Measurements from ENCODE around the gene SLC25A23.
A peak's percentile ranks its signal among the peaks of the same experiment; 100 is the strongest.

SLC25A23 gene

GRCh38 chr19:6425732-6426620, 33.6 kb downstream of the SLC25A23 start:
- H3K27ac ChIP-seq (ENCODE audit: low read length) = peak overlapping the region; percentile 82
- DNase-seq (peak; percentile 47), ATAC-seq (ENCODE audit: insufficient read depth, low read depth) (no peak)
- peak overlapping the region; percentile 51 for H3K9ac ChIP-seq (ENCODE audit: low read depth, low read length)
- H3K79me2 ChIP-seq (ENCODE audit: insufficient read depth, low read length) = peaks cover 34% of the 10 kb centered on the region
- H2AFZ ChIP-seq (ENCODE audit: low read depth, low read length) = peak overlapping the region; percentile 74
- peaks cover 31% of the 10 kb centered on the region for H4K20me1 ChIP-seq (ENCODE audit: insufficient read depth, low read length)
- no peaks in the 10 kb centered on the region for H3K9me3 ChIP-seq (ENCODE audit: insufficient read depth, low read length, severe bottlenecking)
- no peaks in the 10 kb centered on the region for H3K27me3 ChIP-seq (ENCODE audit: insufficient read depth, low read length, poor library complexity)
- H3K4me3 ChIP-seq (ENCODE audit: low read depth in 1 of 2, low read length in 2 of 2) = peak overlapping the region in 1 of 2 experiments; percentile 45; a peak in 2 of 4 replicates
- peaks cover 39% of the 10 kb centered on the region for H3K4me1 ChIP-seq (ENCODE audit: insufficient read depth, low read length)
- peaks cover 31% of the 10 kb centered on the region for H3K36me3 ChIP-seq (ENCODE audit: insufficient read depth, low read length)
- TF ChIP-seq CTCF (IDR thresholded peaks at IDR 0.05; ENCODE audit: borderline replicate concordance, extremely low read depth, low read length, poor library complexity, severe bottlenecking) (peak; percentile 66), EZH2 (IDR thresholded peaks at IDR 0.05; ENCODE audit: borderline replicate concordance, low read depth, low read length, severe bottlenecking) (no peak)
- peak overlapping the region; percentile 55 for H3K4me2 ChIP-seq (ENCODE audit: insufficient read depth, low read length)

DNA sequence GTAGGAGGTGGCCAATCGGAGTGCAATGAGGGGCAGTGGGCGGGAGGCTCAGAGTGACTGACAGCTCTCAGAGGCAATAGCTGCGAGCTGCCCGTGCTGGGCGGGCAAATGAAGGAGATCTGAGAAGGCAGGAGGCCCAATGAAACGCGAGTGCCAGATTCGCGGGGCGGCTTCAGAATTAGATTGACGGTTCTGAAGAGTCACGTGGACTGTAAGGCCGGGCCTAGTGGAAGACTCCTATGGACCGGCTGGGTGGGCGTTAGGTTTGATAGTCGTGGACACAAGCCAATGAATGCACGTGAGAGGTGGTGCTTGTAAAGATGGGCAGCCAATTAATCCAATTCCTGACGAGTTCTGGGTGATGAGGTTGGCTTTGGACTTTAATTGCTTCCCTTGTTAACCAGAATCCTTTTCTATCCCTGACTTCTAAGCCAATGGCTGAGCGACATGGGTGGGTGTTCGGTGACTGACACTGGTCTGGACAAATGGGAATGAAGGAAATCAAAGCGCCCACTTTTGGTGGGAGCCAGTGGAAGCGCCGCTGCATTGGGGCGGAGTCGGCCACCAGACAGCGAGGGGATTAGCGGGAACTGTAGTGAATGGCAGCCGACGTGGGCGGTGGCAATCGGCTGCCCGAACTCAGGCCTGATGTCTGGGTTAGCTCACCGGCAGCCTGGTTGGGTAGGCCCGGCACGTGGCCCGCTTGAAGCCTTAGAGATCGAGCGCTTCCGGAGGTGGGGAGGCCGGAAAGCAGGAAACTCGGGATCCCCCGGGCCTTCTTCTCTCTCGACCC, 34.5 kb downstream of the SLC25A23 start:
- peak overlapping the region; percentile 74 for H2AFZ ChIP-seq (ENCODE audit: low read depth, low read length)
- peak overlapping the region in 1 of 2 experiments; percentile 45; a peak in 2 of 4 replicates for H3K4me3 ChIP-seq (ENCODE audit: low read depth in 1 of 2, low read length in 2 of 2)
- peak overlapping the region; percentile 55 for H3K4me2 ChIP-seq (ENCODE audit: insufficient read depth, low read length)
- H3K9ac ChIP-seq (ENCODE audit: low read depth, low read length) = peak overlapping the region; percentile 51
- peak; percentile 86 for ATAC-seq (ENCODE audit: insufficient read depth, low read depth)
- H3K36me3 ChIP-seq (ENCODE audit: insufficient read depth, low read length) = peaks cover 39% of the 10 kb centered on the region
- peaks cover 39% of the 10 kb centered on the region for H3K4me1 ChIP-seq (ENCODE audit: insufficient read depth, low read length)
- TF ChIP-seq EZH2 (IDR thresholded peaks at IDR 0.05; ENCODE audit: borderline replicate concordance, low read depth, low read length, severe bottlenecking) = no peak
- TF ChIP-seq CTCF (IDR thresholded peaks at IDR 0.05; ENCODE audit: borderline replicate concordance, extremely low read depth, low read length, poor library complexity, severe bottlenecking) = no peak
- H3K79me2 ChIP-seq (ENCODE audit: insufficient read depth, low read length) = peaks cover 43% of the 10 kb centered on the region
- peak overlapping the region; percentile 82 for H3K27ac ChIP-seq (ENCODE audit: low read length)
- H4K20me1 ChIP-seq (ENCODE audit: insufficient read depth, low read length) = peaks cover 40% of the 10 kb centered on the region
- peak; percentile 100 for DNase-seq
- no peaks in the 10 kb centered on the region for H3K27me3 ChIP-seq (ENCODE audit: insufficient read depth, low read length, poor library complexity)
- no peaks in the 10 kb centered on the region for H3K9me3 ChIP-seq (ENCODE audit: insufficient read depth, low read length, severe bottlenecking)

GRCh38 chr19:6424195-6424938, 35.2 kb downstream of the SLC25A23 start, which contains the start of gene KHSRP:
Gene KHSRP (minus strand): TSS chr19:6424811. CDS start chr19:6424701, 110 bp downstream.
- H2AFZ ChIP-seq (ENCODE audit: low read depth, low read length) = peak within 1 kb of the TSS; percentile 74
- H3K27ac ChIP-seq (ENCODE audit: low read length) = peak within 1 kb of the TSS; percentile 82
- peaks cover 47% of the 10 kb centered on the region for H3K36me3 ChIP-seq (ENCODE audit: insufficient read depth, low read length)
- H3K79me2 ChIP-seq (ENCODE audit: insufficient read depth, low read length) = peaks cover 50% of the 10 kb centered on the region
- no peak for ATAC-seq (ENCODE audit: insufficient read depth, low read depth)
- no peaks in the 10 kb centered on the region for H3K9me3 ChIP-seq (ENCODE audit: insufficient read depth, low read length, severe bottlenecking)
- no peaks in the 10 kb centered on the region for H3K27me3 ChIP-seq (ENCODE audit: insufficient read depth, low read length, poor library complexity)
- peak within 1 kb of the TSS; percentile 90 to 95; a peak in 3 of 4 replicates for H3K4me3 ChIP-seq (ENCODE audit: low read depth in 1 of 2, low read length in 2 of 2)
- H3K4me2 ChIP-seq (ENCODE audit: insufficient read depth, low read length) = peak within 1 kb of the TSS; percentile 97
- H3K9ac ChIP-seq (ENCODE audit: low read depth, low read length) = peak within 1 kb of the TSS; percentile 89
- H4K20me1 ChIP-seq (ENCODE audit: insufficient read depth, low read length) = peaks cover 47% of the 10 kb centered on the region
- peak; percentile 60 for DNase-seq
- TF ChIP-seq CTCF (IDR thresholded peaks at IDR 0.05; ENCODE audit: borderline replicate concordance, extremely low read depth, low read length, poor library complexity, severe bottlenecking) (no peak), EZH2 (IDR thresholded peaks at IDR 0.05; ENCODE audit: borderline replicate concordance, low read depth, low read length, severe bottlenecking) (no peak)
- H3K4me1 ChIP-seq (ENCODE audit: insufficient read depth, low read length) = peaks cover 39% of the 10 kb centered on the region
